Measurements from ENCODE around the gene NAV2. TPM values are rescaled to one million over a fixed set of nuclear protein-coding genes. Genes with fewer than 3 reads are reported as not detected.
A peak's percentile ranks its signal among the peaks of the same experiment; 100 is the strongest.

NAV2 gene
- total and polyA plus RNA-seq, 2 experiments from 2014 or later: 26.0 to 45.0 TPM

DNA sequence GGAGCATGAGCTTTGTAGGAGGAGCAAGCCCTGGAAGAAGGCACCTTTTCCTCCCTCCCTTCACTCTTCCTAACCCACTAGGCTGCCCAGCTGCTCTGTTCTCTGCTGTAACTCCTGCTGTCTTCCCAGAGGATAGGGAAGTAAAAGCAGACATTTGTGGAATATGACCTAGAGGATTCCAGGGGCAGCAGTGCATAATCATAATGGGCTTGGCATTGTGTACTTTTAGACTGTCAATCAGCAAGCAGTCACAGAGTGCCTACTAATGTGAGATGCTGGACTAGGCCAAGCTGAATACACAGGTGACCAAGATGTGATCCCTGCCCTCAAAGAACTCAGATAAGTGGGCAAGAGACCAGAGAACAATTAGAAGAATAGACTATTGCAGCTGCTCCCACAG lies 133.0 kb downstream of the NAV2 start:
- Mint-ChIP-seq H3K4me3 (no peak overlapping the region), H3K27ac (peak overlapping the region; percentile 47; the same call in 1 of the 2 replicates), H3K9me3 (no peaks in the 10 kb centered on the region), H3K4me1 (peaks cover 33% of the 10 kb centered on the region), H3K27me3 (ENCODE audit: insufficient read depth, low read depth, poor library complexity) (peaks cover 2% of the 10 kb centered on the region), H3K36me3 (ENCODE audit: low read depth) (peaks cover 41% of the 10 kb centered on the region)
- Histone ChIP-seq H3K27me3 (ENCODE audit: insufficient read depth) (no peaks in the 10 kb centered on the region), H3K4me3 (no peak overlapping the region), H3K4me2 (no peak overlapping the region), H3K79me2 (replicated peaks; ENCODE audit: insufficient read depth) (peaks cover 19% of the 10 kb centered on the region), H3K9me2 (ENCODE audit: insufficient read depth) (no peaks in the 10 kb centered on the region), H3K4me1 (ENCODE audit: insufficient read depth) (peaks cover 26% of the 10 kb centered on the region), H3K27ac (ENCODE audit: low read depth) (no peak overlapping the region), H3K36me3 (ENCODE audit: insufficient read depth) (no peaks in the 10 kb centered on the region), H3F3A (replicated peaks; ENCODE audit: low read depth) (0 out of 2 replicates have a peak, but pooled peaks cover 6% of the 10 kb centered on the region), H4K20me1 (replicated peaks; ENCODE audit: insufficient read depth) (peaks cover 12% of the 10 kb centered on the region; the same call in 1 of the 2 replicates), H2AFZ (no peak overlapping the region)
- TF ChIP-seq JUNB (IDR thresholded peaks at IDR 0.05; ENCODE audit: unreplicated experiment): no peak
- TF ChIP-seq ZNF114 (CRISPR knock-in tag; IDR thresholded peaks at IDR 0.05): no peak
- TF ChIP-seq, protein P1, sequence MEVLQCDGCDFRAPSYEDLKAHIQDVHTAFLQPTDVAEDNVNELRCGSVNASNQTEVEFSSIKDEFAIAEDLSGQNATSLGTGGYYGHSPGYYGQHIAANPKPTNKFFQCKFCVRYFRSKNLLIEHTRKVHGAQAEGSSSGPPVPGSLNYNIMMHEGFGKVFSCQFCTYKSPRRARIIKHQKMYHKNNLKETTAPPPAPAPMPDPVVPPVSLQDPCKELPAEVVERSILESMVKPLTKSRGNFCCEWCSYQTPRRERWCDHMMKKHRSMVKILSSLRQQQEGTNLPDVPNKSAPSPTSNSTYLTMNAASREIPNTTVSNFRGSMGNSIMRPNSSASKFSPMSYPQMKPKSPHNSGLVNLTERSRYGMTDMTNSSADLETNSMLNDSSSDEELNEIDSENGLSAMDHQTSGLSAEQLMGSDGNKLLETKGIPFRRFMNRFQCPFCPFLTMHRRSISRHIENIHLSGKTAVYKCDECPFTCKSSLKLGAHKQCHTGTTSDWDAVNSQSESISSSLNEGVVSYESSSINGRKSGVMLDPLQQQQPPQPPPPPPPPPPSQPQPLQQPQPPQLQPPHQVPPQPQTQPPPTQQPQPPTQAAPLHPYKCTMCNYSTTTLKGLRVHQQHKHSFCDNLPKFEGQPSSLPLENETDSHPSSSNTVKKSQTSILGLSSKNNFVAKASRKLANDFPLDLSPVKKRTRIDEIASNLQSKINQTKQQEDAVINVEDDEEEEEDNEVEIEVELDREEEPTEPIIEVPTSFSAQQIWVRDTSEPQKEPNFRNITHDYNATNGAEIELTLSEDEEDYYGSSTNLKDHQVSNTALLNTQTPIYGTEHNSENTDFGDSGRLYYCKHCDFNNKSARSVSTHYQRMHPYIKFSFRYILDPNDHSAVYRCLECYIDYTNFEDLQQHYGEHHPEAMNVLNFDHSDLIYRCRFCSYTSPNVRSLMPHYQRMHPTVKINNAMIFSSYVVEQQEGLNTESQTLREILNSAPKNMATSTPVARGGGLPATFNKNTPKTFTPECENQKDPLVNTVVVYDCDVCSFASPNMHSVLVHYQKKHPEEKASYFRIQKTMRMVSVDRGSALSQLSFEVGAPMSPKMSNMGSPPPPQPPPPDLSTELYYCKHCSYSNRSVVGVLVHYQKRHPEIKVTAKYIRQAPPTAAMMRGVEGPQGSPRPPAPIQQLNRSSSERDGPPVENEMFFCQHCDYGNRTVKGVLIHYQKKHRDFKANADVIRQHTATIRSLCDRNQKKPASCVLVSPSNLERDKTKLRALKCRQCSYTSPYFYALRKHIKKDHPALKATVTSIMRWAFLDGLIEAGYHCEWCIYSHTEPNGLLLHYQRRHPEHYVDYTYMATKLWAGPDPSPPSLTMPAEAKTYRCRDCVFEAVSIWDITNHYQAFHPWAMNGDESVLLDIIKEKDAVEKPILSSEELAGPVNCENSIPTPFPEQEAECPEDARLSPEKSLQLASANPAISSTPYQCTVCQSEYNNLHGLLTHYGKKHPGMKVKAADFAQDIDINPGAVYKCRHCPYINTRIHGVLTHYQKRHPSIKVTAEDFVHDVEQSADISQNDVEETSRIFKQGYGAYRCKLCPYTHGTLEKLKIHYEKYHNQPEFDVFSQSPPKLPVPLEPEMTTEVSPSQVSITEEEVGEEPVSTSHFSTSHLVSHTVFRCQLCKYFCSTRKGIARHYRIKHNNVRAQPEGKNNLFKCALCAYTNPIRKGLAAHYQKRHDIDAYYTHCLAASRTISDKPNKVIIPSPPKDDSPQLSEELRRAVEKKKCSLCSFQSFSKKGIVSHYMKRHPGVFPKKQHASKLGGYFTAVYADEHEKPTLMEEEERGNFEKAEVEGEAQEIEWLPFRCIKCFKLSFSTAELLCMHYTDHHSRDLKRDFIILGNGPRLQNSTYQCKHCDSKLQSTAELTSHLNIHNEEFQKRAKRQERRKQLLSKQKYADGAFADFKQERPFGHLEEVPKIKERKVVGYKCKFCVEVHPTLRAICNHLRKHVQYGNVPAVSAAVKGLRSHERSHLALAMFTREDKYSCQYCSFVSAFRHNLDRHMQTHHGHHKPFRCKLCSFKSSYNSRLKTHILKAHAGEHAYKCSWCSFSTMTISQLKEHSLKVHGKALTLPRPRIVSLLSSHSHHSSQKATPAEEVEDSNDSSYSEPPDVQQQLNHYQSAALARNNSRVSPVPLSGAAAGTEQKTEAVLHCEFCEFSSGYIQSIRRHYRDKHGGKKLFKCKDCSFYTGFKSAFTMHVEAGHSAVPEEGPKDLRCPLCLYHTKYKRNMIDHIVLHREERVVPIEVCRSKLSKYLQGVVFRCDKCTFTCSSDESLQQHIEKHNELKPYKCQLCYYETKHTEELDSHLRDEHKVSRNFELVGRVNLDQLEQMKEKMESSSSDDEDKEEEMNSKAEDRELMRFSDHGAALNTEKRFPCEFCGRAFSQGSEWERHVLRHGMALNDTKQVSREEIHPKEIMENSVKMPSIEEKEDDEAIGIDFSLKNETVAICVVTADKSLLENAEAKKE (CRISPR knock-in tag; IDR thresholded peaks at IDR 0.05): no peak
- TF ChIP-seq NANOG (IDR thresholded peaks at IDR 0.05; ENCODE audit: borderline replicate concordance): no peak
- no peak for TF ChIP-seq EZH2 (IDR thresholded peaks at IDR 0.05; ENCODE audit: low read depth, unreplicated experiment)
- ATAC-seq (no peak), DNase-seq (ENCODE audit: low spot score) (no peak)

- Mint-ChIP-seq H3K36me3 (ENCODE audit: low read depth) (peaks cover 50% of the 10 kb centered on the region), H3K27ac (no peak overlapping the region), H3K4me3 (no peak overlapping the region), H3K9me3 (peaks cover 3% of the 10 kb centered on the region; the same call in 2 of the 3 replicates), H3K4me1 (peaks cover 33% of the 10 kb centered on the region), H3K27me3 (ENCODE audit: insufficient read depth, low read depth, poor library complexity) (peaks cover 4% of the 10 kb centered on the region)
- Histone ChIP-seq H3F3A (replicated peaks; ENCODE audit: low read depth) (0 out of 2 replicates have a peak, but pooled peaks cover 6% of the 10 kb centered on the region), H3K9me2 (ENCODE audit: insufficient read depth) (no peaks in the 10 kb centered on the region), H3K4me2 (peak overlapping the region; percentile 32; the same call in 1 of the 2 replicates), H3K36me3 (ENCODE audit: insufficient read depth) (no peaks in the 10 kb centered on the region), H3K27ac (ENCODE audit: low read depth) (no peak overlapping the region), H3K79me2 (replicated peaks; ENCODE audit: insufficient read depth) (peaks cover 12% of the 10 kb centered on the region), H3K27me3 (ENCODE audit: insufficient read depth) (no peaks in the 10 kb centered on the region), H3K4me3 (no peak overlapping the region), H4K20me1 (replicated peaks; ENCODE audit: insufficient read depth) (peaks cover 12% of the 10 kb centered on the region; the same call in 1 of the 2 replicates), H2AFZ (no peak overlapping the region), H3K4me1 (ENCODE audit: insufficient read depth) (peaks cover 26% of the 10 kb centered on the region)
- DNase-seq (ENCODE audit: low spot score): peak; percentile 27
- no peak; the same call in 2 of the 3 replicates for ATAC-seq
- no peak for TF ChIP-seq STAT1 (IDR thresholded peaks at IDR 0.05; ENCODE audit: unreplicated experiment)
These were observed 134.1 kb downstream of the NAV2 start for GRCh38 chr11:19846654-19847305.

Measured in GM23338 (cell line).